ENCODE results near the gene GARS1.

GARS1 gene

GRCh38 chr7:30594540-30595435 is at the start of gene GARS1:
Gene GARS1 (plus strand): TSS chr7:30594878. CDS start chr7:30594922, 44 bp downstream.
- H3K4me3 ChIP-seq (ENCODE audit: low read depth, low read length) = peak within 1 kb of the TSS; percentile 95
- TF ChIP-seq CTCF (conservative IDR thresholded peaks at IDR 0.05; ENCODE audit: low read depth, low read length) = no peak
- peak; percentile 94 for DNase-seq (ENCODE audit: low read depth)

GRCh38 chr7:30545791-30546555 is 48.7 kb upstream of the GARS1 start:
- no peak overlapping the region for H3K4me3 ChIP-seq (ENCODE audit: low read depth, low read length)
- peak; percentile 78 for DNase-seq (ENCODE audit: low read depth)
- no peak for TF ChIP-seq CTCF (conservative IDR thresholded peaks at IDR 0.05; ENCODE audit: low read depth, low read length)

GRCh38 chr7:30546596-30546995 is 48.1 kb upstream of the GARS1 start:
- TF ChIP-seq CTCF (conservative IDR thresholded peaks at IDR 0.05; ENCODE audit: low read depth, low read length) = no peak
- no peak overlapping the region for H3K4me3 ChIP-seq (ENCODE audit: low read depth, low read length)
- no peak for DNase-seq (ENCODE audit: low read depth)

- peak; percentile 86 for TF ChIP-seq CTCF (conservative IDR thresholded peaks at IDR 0.05; ENCODE audit: low read depth, low read length)
- peak; percentile 86 for DNase-seq (ENCODE audit: low read depth)
- H3K4me3 ChIP-seq (ENCODE audit: low read depth, low read length) = no peak overlapping the region
Observed at GRCh38 chr7:30548845-30549244, 45.8 kb upstream of the GARS1 start.

- no peak overlapping the region for H3K4me3 ChIP-seq (ENCODE audit: low read depth, low read length)
- TF ChIP-seq CTCF (conservative IDR thresholded peaks at IDR 0.05; ENCODE audit: low read depth, low read length) = no peak
- DNase-seq (ENCODE audit: low read depth) = peak; percentile 30
Observed at GRCh38 chr7:30549931-30550493, 44.7 kb upstream of the GARS1 start.

- no peak for TF ChIP-seq CTCF (conservative IDR thresholded peaks at IDR 0.05; ENCODE audit: low read depth, low read length)
- no peak for DNase-seq (ENCODE audit: low read depth)
- H3K4me3 ChIP-seq (ENCODE audit: low read depth, low read length) = no peak overlapping the region
Observed at GRCh38 chr7:30552330-30552729, 42.3 kb upstream of the GARS1 start.
